NCI-H1092 (cell line): ENCODE results near the gene CNOT9.
A peak's percentile ranks its signal among the peaks of the same experiment; 100 is the strongest.
"Not testable (repeated sequence)": the region's sequence is repeated elsewhere in the genome, so short reads cannot be mapped to it uniquely, and the experiment has no call there.

Experiments
- DNase-seq: peaks from one replicate; lab custom pipeline; 2025; lab: John Stamatoyannopoulos, UW

CNOT9 gene, protein sequence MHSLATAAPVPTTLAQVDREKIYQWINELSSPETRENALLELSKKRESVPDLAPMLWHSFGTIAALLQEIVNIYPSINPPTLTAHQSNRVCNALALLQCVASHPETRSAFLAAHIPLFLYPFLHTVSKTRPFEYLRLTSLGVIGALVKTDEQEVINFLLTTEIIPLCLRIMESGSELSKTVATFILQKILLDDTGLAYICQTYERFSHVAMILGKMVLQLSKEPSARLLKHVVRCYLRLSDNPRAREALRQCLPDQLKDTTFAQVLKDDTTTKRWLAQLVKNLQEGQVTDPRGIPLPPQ

DNA sequence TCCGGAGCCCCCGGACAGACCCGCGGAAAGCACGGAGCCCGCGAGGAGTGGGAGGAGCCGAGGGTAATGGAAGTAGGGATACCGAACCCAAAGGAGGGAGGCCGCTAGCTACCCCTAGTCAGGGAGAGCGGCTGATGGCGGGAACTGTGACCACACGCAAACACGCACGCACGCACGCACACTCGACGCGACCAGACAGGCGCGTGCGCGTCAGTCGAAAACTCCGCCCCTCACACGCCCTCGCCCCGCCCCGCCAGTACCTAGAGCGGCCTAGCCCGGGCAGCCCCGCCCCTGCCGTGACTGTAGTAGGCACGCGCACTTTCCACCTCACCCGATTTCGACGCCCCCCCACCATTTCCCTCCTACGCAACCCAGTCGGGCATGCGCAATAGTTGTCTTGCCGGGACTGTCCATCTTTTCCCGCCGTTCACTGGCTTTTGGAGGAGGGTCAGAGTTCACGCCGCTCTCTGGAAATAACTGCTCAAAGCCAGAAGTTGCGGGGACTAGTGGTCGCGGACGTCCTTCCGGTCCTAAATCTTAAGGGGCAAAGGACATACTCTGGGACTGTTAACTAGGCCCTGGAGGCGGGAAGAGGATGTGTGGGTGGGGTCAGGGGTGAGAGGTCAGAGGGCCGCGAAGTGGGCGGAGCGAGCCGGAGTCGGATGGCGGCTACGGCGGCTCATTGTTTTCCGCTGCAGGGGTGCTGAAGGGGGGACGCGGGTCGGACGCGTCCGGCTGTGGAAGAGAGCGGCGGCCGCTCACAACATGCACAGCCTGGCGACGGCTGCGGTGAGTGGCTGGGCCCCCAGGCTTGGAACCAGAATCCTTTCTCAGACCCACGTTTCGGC lies at the start of gene CNOT9, which contains the start of gene USP37:
Gene CNOT9, plus strand, starts transcription at position 650 of the 848 bp plus-strand sequence. Its CDS starts 116 bp downstream, at position 766.
Gene USP37, minus strand, starts transcription at position 162 of the 848 bp plus-strand sequence. CDS start 9,698 bp downstream, outside the sequence.
- DNase-seq: peak; percentile 95

DNA sequence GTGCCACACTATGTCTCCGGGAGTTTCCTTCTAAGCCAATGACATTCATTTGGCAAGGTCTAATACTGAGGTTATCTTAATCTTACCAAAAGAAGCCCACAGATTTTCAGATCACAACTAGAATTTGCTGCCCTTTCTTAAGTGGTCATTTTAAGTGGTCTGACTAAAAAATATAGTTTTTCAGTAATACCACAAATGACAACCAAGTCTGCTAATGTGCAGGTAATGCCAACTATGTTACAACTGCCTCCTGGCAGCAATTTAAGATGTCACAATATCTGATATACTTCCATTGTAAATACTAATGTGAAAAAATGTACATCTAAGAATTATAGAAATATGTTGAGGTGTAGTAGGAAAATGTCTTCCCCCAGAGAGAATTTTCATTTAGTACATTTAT lies 49.8 kb upstream of the CNOT9 start:
- no peak for DNase-seq

DNA sequence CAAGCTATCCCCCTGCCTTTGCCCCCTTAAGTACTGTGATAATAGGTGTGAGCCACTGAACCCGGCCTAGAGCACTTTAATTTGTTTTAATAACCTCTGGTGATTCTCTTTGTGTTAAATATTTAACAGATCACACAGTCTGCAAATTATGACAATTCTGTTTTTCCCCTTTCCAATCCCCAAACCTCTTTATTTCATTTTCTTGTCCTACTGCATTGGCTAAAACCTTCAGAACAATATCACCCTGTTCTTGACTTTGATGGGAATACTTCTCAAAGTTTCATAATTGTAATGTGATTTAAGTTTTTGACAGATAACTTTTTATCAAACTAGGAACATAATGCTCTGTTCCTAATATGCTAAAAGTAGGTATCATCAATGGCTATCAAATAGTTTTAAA lies 45.0 kb upstream of the CNOT9 start:
- DNase-seq: no peak

DNA sequence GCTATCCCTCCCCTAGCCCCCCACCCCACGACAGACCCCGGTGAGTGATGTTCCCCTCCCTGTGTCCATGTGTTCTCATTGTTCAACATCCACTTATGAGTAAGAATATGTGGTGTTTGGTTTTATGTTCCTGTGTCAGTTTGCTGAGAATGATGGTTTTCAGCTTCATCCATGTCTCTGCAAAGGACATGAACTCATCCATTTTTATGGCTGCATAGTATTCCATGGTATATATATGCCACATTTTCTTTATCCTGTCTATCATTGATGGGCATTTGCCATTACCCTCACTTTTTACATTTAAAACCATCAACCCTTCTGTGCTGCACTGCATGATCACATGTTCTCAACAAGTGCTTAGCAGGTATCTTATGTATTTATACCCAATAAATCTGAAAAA lies 40.2 kb upstream of the CNOT9 start:
- DNase-seq: not testable (repeated sequence)

DNA sequence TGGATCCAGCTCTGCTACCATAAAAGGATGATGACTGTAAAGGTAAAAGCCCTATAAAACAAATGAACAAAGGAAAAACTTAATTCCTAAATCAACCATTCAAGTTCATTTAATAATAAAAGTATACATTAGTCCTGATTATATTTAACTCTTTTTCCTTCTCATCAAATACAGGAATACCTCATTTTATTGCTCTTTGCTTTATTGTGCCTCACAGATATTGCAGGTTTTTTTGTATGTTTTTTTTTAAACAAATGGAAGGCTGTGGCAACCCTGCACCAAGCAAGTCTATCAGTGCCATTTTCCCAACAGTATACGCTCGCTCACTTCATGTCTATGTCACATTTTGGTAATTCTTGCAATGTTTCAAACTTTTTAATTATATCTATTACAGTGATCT lies 38.6 kb upstream of the CNOT9 start:
- no peak for DNase-seq

DNA sequence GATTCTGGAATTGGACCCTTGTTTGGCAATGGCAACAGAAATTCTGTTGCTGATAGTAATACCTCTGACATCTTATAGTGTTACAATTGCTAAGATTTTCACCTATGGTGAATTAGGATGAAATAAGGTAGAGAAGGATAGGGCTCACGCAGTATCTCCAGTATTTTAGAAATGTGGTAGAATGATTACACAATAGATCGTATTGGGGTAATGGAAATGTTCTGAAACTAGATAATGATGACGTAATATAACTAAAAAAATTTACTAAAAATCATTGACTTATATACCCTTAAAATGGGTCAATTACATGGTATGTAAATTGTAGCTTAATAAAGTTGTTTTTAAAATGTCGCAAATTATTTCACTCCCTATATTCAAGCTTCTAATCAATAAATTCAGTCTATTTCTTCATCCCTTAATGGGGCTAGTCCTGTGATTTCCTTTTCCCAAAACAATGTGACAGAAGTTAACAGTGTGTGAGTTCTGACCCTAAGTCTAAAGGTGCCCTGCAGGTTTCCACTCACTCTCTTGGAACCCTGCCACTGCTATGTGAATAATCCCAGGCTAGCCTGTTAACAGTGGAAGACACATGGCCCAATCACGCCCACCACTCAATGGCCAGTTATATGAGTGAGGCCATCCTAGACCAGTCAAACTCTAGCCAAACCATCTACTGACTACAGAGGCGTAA lies 31.7 kb upstream of the CNOT9 start:
- no peak for DNase-seq

DNA sequence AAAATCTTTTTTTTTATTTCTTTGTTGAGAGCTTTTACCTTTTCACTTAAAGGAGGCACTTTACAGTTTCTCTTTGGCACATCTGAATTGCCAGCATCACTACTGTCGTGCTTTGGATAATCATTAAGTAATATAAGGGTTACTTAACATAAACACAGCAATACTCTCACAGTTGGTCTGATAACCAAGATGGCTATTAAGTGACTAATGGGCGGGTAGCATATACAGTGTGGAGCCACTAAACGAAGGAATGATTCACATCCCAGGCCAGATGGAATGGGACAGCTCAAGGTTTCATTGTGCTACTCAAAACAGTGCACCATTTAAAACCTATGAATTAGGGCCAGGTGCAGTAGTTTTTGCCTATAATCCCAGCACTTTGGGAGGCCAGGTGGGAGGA lies 28.6 kb upstream of the CNOT9 start:
- no peak for DNase-seq

DNA sequence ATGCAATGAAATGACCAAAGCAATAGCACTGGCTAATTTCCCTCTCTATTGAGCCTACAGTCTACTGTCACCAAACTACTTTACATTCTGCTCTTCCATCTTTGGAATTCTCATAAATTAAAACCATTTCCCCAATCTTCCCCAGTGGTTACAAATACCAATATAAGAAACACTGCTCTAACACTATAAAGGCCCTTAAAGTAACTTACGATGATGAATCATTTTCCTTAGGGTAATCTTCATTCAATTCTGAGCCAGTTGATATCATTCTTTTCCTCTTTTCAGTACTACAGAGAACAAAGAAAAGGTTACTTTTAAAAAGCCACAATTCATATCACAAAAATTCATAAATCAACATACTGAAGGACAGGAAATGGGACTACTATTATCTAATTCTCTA lies 22.6 kb upstream of the CNOT9 start:
- no peak for DNase-seq

DNA sequence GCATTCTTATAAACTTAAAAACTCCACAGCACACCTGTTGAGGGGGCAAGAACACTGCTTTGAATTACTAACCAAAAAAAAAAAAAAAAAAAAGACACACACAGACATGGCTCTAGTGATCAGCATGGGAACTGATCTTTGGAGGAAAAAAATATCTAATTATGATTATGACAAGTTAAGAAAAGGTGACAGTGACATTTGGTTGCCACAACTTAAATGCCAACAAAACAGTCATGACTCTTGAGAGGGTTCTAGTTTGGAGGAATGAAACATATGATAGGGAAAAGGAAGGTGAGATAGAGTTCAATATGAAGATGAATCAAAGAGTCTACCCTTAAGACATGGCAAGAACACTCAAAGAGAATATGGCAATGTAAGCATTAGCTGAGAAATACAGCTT lies 21.1 kb upstream of the CNOT9 start:
- DNase-seq: no peak

DNA sequence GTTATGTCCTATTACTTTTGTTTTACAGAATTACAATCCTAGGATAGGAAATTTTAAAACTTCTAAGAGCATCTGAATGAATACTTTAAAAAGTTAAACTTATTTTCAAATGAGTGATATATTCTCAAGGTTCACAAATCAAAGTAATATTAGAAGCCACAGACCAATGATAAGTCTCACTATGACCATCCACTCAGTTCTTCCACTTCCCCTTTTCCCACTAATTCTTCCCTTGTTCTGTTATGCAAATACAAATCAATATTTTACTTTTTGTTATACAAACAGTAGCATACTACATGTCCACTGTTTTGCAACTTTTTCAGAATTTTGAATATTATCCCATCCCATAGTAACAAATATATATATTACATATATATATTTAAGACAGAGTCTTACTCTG lies 20.7 kb upstream of the CNOT9 start:
- DNase-seq: no peak

DNA sequence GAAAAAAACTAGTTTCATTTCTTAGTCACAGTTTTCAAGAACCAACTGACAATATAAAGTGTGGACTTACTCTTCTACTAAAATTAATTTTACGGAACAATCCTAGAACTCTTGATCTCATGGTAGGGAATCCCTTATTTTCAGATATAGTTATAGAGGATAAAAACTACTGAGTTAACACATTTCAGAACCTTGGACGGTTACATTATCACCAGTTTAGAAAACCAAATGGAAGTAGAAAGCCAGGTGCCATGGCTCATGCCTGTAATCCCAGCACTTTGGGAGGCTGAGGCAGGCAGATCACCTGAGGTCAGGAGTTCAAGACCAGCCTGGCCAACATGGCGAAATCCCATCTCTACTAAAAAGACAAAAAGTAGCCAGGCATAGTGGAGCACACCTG lies 14.4 kb upstream of the CNOT9 start:
- DNase-seq: not testable (repeated sequence)

DNA sequence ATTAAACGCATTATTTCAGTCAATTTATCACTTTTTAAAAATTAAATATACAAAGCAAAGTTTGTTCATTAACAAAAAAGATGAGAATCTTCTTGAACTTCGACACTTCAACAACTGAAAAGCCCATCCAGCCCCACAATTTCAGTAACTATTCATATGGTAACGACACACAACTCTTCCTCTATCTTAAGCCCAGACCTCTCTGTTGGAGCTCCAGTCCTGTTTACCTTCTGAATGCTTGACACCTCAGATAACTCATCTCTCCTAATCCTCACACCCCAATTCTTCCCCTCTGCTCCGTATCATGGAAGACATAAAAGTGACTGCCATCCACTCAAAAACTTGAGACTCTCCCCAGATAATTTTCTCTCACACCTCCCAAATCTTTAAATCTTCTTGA lies 13.1 kb upstream of the CNOT9 start:
- no peak for DNase-seq

DNA sequence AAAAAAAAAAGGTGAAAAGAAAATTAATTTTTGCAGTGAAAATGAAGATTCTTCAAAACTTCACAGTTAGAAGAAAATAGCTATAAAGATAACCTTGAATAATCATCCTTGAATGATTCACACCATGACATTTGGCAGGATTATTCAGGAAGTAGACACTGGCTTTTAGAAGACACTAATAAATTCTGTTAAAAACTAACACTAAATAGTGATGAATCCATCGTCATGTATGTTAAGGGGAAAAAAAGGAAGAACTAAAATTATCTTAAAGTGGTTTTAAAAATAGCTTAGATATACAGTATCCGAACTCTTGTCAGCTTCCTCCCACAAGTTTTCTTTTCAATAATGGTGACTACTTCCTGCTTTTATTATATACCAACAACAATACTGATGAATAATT lies 10.7 kb upstream of the CNOT9 start:
- no peak for DNase-seq

DNA sequence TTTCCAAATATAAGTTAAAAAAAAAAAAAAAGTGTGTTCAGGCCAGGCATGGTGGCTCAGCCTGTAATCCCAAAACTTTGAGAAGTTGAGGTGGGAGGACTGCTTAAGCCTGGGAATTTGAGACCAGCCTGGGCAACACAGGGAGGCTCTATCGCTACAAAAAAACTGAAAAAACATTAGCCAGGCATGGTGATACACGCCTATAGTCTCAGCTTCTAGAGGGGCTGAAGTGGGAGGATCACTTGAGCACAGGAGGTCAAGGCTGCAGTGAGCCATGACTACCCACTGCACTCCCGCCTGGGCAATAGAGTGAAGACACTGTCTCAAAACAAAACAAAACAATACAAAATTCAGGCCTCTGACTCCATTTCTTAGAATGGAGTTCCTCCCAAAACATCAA lies 9.7 kb upstream of the CNOT9 start:
- no peak for DNase-seq

DNA sequence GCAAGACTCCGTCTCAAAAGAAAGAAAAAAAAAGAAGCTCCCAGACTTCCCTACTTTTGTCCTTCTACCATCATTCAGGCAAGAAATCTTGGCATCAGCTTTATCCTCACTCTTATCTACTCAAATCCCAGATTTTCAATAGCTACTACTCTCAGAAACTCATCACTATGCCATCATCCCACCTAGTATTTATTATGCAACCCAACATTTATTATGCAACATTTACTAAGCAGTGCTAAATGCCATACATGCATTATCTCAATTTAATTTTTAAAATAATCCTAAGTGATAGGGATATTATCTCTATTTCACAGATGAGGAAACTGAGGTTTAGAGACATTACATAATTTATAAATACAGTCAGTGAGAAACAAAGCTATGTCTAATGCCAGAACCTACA lies 4.6 kb upstream of the CNOT9 start:
- DNase-seq: no peak

DNA sequence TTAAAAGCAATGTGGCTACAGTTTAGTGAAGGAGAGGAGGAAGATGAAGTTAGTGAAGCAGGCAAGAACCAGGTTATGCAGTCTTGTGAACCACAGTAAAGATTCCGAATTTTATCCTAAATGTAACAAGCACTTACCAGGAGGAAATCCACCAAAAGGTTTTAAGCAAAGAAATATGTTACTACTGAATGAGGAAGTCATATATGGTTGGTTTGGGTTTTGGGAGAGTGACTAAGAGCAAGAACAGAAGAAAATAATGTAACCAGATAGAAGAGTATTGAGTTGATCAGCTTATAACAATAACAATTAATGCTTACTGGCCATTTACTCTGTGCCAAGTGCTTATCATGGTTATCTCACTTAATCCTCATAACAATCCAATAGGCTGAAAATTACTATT lies 2.3 kb upstream of the CNOT9 start:
- DNase-seq: no peak

DNA sequence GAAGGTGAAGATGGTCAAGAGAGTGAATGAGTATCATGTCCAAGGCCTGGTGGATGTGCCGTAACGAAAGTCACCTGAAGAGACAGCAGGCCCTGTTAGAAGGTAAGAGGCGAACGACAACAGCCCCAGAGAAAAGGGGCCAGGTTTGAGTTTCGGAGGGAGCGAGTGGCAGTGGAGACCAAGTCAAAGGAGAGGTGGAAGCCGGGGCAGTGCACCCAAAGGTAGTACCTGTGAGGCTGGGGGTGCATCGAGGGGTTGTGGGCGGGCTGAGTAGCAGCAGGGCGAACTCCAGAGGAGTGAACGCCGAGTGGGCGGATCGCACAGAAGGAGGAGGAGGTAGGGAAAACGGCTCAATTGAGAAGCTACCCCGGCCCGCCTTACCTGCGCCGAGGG lies 846 bp upstream of the CNOT9 start:
- DNase-seq: peak; percentile 59

DNA sequence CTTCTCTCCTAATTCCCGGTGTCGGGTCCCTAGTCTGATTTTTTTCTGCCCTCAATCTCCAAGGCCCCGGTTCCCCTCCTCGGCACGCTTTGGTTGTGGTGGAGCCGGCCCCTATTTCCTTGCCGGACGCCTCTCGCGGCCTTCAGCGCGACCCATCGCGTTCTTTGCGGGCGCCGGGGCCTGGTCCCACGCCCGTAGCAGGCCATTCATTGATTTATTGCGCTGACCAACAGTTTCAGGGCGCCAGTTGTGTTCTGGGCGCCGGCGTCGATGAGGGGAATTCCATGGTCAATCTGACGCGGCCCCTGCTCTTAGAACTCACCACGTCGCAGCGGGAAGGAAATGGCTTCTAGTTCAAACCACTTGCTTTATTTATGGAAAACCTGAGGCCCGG lies 396 bp downstream of the CNOT9 start:
- DNase-seq: no peak

DNA sequence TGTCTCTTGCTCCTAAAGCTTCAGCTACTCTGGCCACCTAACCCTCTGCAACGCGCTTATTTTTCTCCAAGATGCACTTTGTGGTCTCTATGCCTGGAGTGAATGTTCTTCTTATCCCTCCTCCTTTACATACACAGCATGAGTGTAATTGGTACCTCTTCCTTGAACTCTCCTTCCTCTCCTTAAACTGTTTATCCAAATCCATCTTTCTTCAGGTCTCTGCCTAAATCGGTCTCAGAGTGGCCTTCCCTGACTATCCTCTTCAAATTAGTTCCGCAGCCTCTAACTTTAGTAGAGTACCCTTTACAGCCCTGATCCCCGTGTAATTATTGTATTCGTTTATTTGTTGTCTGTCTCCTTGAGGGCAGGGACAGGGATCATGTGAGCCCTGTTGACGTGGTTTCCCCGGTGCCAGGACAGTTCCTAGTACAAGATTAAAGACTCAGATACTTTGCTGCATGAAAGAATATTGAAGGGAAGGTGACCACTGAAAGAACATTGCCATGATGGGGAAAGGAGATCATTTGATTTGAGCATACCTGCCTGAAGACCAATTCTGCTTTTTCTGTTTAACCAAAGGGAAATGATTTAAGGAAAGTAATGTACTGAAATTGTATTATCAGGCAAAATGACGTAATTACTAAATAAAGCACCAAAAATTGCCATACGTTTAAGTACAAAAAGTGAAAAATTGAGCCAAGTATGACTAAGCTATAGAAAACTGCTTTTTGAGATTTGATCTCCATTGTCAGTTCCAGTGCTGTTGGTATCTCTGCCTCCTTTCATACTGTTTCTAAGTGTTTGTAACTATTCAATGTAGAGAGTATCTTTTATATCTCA lies 1.2 kb downstream of the CNOT9 start:
- no peak for DNase-seq

DNA sequence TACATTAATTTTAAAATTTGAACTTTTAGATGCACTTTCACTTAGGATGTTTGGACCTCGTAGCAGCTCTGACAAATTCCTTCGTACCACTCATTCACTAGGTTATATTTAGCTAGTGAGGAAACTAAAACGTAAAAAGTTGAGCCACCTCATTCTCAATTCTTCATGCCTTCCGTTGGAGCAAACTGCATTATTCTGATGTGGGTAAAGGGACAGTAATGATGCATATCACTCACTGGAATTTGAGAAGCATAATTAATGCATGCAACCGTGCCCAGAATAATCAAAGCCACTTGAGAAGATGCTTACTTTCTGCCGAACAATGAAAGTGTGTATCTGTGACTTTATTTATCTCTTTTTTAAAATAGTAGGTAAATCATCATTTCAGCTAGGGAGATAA lies 2.2 kb downstream of the CNOT9 start:
- DNase-seq: no peak

DNA sequence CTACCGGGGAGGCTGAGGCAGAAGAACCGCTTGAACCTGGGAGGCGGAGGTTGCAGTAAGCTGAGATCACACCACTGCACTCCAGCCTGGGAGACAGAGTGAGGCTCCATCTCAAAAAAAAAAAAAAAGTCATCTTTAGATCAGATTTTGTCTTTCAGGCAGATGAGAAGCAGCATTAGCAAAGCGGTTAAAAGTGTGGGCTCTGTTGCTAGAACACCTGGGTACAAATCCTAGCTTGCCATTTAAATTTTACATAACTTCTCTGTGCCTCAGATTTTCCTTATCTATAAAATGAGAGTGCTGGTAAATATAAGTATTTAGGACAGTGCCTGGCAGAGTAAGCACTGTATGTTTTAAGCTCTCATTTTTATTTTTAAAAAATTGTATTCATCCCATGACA lies 8.2 kb downstream of the CNOT9 start:
- DNase-seq: no peak
